Esophagus muscularis mucosa (tissue), 4 donors: ENCODE measurements around the gene TRAPPC3. TPM values are rescaled to one million over a fixed set of nuclear protein-coding genes. Genes with fewer than 3 reads are reported as not detected.

Experiments
- DNase-seq: peaks from one replicate; pipeline ENCODE4 v3.0.0-alpha.2; 2017; ENCODE audit errors: extremely low spot score
- H3K27ac ChIP-seq, 4 donors: fragments of 200-600 bp; sonication (generic); replicated peaks in 1 of 4; 1 replicate in 3 of 4; 2 replicates in 1 of 4; pipeline ENCODE4 v1.5.1; 2016 to 2019; ENCODE audit warnings: mild to moderate bottlenecking in 1 of 4
- H3K27me3 ChIP-seq, 4 donors: fragments of 200-600 bp; sonication (generic); one replicate each; pipeline versions ENCODE4 v1.5.1 to v1.6.0; 2016 to 2019
- H3K36me3 ChIP-seq, 4 donors: fragments of 200-600 bp; sonication (generic); one replicate each; pipeline ENCODE4 v1.5.1; 2016 to 2019
- H3K4me1 ChIP-seq, 4 donors: fragments of 200-600 bp; sonication (generic); one replicate each; pipeline ENCODE4 v1.5.1; 2016 to 2019
- H3K4me3 ChIP-seq, 4 donors: fragments of 200-600 bp; sonication (generic); 1 replicate in 2 of 4; 2 replicates in 2 of 4; pipeline ENCODE4 v1.5.1; 2016 to 2019; ENCODE audit warnings: mild to moderate bottlenecking in 4 of 4, moderate library complexity in 1 of 4
- H3K9me3 ChIP-seq, 4 donors: fragments of 200-600 bp; sonication (generic); 1 replicate in 3 of 4; 2 replicates in 1 of 4; pipeline ENCODE4 v1.5.1; 2016 to 2019
- EP300 ChIP-seq: sonication (generic); formaldehyde crosslinking; IDR thresholded peaks from one replicate; pipeline ENCODE4 v1.6.1; 2017; ENCODE audit warnings: antibody characterized with exemption
- POLR2A ChIP-seq: fragments of 450-650 bp; IDR thresholded peaks from one replicate; pipeline ENCODE4 v1.6.1; 2017; ENCODE audit warnings: antibody characterized with exemption, moderate library complexity, mild to moderate bottlenecking, low read depth
- POLR2AphosphoS5 ChIP-seq, 2 donors: sonication (generic); formaldehyde crosslinking; IDR thresholded peaks; one replicate each; pipeline ENCODE4 v1.6.1; 2017; ENCODE audit warnings: antibody characterized with exemption in 2 of 2
- WGBS: methylation state at CpG from one replicate; pipeline ENCODE4 v1.1.5; 2018; 5-methylcytosine and 5-hydroxymethylcytosine counted together
- intact Hi-C: fragments of 100-400 bp; cut with DNase I; formaldehyde crosslinking; loops from one replicate; pipeline ENCODE4 v1.15.1; 2023
- total RNA-seq, 4 donors: library from RNA; depleted of rRNA; stranded (reverse); fragments of >200 nt; gene quantifications; one replicate each; pipeline versions ENCODE4 v1.1.0 to v1.2.1, GENCODE V29; 2016
- TF ChIP-seq, protein P1 (sequence below), 3 experiments: fragments of 200-600 bp in 2 of 3; fragments of 450-650 bp in 1 of 3; sonication (generic) in 2 of 3; IDR thresholded peaks; one replicate each; pipeline ENCODE4 v1.5.1; 2017 to 2019; ENCODE audit warnings: antibody characterized with exemption in 3 of 3, mild to moderate bottlenecking in 2 of 3, moderate library complexity in 1 of 3

TRAPPC3 gene
- total RNA-seq, 4 donors from 2014 or later = 97.9 to 164 (median 122) TPM

DNA sequence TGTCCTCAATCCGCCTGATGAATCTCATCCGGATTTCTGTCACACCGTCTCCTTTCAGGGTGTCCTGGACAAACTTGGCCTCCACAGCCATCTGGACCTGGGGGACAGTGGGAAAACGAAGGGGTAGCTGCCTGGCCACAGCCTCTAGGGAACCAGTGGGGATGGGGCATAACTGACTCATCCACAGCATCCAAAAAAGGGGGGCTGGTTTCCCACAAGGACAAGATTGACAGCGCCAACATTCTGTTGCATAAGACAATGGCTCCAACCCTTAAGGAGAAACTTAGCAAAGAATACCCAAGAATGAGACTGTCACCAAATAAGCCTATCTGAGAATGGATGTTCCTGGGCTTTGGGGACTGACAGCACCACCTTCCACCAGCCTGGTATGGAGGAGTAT is 12.1 kb downstream of the TRAPPC3 start:
- Histone ChIP-seq H3K27me3 (no peaks in the 10 kb centered on the region), H3K27ac (peak overlapping the region; percentile 68 to 83 (median 74)), H3K4me1 (peaks cover 44 to 84% (median 74%) of the 10 kb centered on the region in 4 donors), H3K4me3 (no peak overlapping the region), H3K36me3 (peaks cover 12 to 44% (median 34%) of the 10 kb centered on the region in 4 donors), H3K9me3 (no peaks in the 10 kb centered on the region)
- intact Hi-C loops = loop anchor here (10.0 kb wide), 1 partner anchor 288 kb away; no protein-coding TSS in a partner anchor
- no peak for DNase-seq
- no peak for TF ChIP-seq POLR2A
- TF ChIP-seq, protein P1, sequence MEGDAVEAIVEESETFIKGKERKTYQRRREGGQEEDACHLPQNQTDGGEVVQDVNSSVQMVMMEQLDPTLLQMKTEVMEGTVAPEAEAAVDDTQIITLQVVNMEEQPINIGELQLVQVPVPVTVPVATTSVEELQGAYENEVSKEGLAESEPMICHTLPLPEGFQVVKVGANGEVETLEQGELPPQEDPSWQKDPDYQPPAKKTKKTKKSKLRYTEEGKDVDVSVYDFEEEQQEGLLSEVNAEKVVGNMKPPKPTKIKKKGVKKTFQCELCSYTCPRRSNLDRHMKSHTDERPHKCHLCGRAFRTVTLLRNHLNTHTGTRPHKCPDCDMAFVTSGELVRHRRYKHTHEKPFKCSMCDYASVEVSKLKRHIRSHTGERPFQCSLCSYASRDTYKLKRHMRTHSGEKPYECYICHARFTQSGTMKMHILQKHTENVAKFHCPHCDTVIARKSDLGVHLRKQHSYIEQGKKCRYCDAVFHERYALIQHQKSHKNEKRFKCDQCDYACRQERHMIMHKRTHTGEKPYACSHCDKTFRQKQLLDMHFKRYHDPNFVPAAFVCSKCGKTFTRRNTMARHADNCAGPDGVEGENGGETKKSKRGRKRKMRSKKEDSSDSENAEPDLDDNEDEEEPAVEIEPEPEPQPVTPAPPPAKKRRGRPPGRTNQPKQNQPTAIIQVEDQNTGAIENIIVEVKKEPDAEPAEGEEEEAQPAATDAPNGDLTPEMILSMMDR (IDR thresholded peaks at IDR 0.05) = no peak
- no peak for TF ChIP-seq EP300
- TF ChIP-seq POLR2AphosphoS5 (IDR thresholded peaks at IDR 0.05) = no peak
- 69% methylated on average over 5 of the region's 5 CpGs for WGBS

DNA sequence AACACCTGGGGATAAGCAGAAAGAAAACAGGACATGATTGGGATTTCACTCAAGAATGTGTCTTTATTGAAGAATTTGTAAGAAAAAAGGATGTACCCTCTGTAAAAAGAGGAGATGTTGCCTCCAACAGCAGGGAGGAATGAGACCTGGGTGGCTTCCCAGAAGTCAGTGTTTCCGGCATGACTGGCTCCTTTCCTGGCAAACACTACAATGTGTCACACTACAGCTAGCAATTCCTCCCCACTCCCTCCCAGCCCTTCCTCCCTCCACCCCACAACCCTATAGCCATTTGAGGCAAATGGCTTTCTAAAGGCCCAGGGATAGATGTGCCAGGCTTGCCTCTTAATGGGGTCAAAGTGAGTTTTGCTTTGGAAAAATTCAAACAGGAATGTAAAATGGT is 12.8 kb downstream of the TRAPPC3 start:
- H3K4me1 ChIP-seq = peaks cover 44 to 77% (median 67%) of the 10 kb centered on the region in 4 donors
- WGBS = 36% methylated on average over 1 of the region's 1 CpG
- H3K36me3 ChIP-seq = peaks cover 12 to 44% (median 34%) of the 10 kb centered on the region in 4 donors
- DNase-seq = no peak
- peak overlapping the region; percentile 68 to 83 (median 74) for H3K27ac ChIP-seq
- TF ChIP-seq EP300 (peak; percentile 65), POLR2AphosphoS5 (IDR thresholded peaks at IDR 0.05) (peak; percentile 35 to 48), POLR2A (no peak)
- TF ChIP-seq, protein P1 (IDR thresholded peaks at IDR 0.05) = no peak
- no peak overlapping the region for H3K4me3 ChIP-seq
- intact Hi-C loops = loop anchor here (10.0 kb wide), 1 partner anchor 288 kb away; no protein-coding TSS in a partner anchor
- H3K27me3 ChIP-seq = no peaks in the 10 kb centered on the region
- no peaks in the 10 kb centered on the region for H3K9me3 ChIP-seq

DNA sequence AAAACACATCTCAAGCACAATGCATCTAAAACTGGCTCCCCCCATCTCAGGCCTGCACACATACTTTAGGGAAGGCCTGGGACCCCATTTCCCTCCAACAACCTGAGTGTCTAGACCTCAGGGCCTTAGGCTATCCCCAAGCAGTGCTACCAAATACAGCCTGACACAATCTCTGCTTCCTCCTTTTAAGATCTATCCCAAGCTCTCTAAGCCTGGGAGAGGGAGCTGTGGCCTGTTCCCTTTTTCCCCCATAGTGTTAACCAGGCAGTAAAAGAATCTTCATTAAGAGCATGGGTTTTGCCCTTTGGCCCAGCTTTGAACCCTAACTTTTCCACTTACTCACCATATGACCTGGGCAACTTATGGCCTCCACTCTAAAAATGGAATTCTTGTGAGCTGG is 13.5 kb downstream of the TRAPPC3 start:
- intact Hi-C loops = loop anchor here (2.0 to 10.0 kb wide), 2 partner anchors 37 to 289 kb away; no protein-coding TSS in a partner anchor
- Histone ChIP-seq H3K36me3 (peaks cover 12 to 44% (median 34%) of the 10 kb centered on the region in 4 donors), H3K27me3 (no peaks in the 10 kb centered on the region), H3K4me3 (no peak overlapping the region), H3K4me1 (peaks cover 42 to 69% (median 63%) of the 10 kb centered on the region in 4 donors), H3K27ac (peak overlapping the region; percentile 68 to 83 (median 74)), H3K9me3 (no peaks in the 10 kb centered on the region)
- TF ChIP-seq POLR2AphosphoS5 (IDR thresholded peaks at IDR 0.05) (no peak), POLR2A (no peak), EP300 (no peak)
- TF ChIP-seq, protein P1 (IDR thresholded peaks at IDR 0.05) = no peak
- DNase-seq = no peak

DNA sequence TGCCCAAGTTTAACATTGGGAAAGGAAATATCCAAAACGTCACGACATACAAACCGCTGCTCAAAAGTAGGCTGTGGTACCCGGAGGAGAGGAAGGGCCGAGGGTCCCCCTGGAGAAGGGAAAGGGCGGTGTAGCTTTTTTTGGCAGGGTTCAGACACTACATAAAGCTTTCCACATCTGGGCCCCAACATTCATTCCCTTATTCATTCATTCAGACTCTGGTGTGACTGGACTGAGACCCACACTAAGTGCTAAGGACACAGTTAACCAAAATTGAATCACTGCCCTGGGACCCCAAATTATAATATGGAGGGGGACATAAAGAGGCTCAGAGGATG is 14.0 kb downstream of the TRAPPC3 start:
- H3K4me3 ChIP-seq = no peak overlapping the region
- WGBS = 67% methylated on average over 6 of the region's 6 CpGs
- peaks cover 38 to 64% (median 58%) of the 10 kb centered on the region in 4 donors for H3K4me1 ChIP-seq
- peak overlapping the region; percentile 68 to 83 (median 74) for H3K27ac ChIP-seq
- no peak for TF ChIP-seq POLR2AphosphoS5 (IDR thresholded peaks at IDR 0.05)
- no peak for TF ChIP-seq EP300
- TF ChIP-seq POLR2A = no peak
- TF ChIP-seq, protein P1 (IDR thresholded peaks at IDR 0.05) = no peak
- intact Hi-C loops = loop anchor here (2.0 to 10.0 kb wide), 2 partner anchors 36 to 290 kb away; no protein-coding TSS in a partner anchor
- no peaks in the 10 kb centered on the region for H3K27me3 ChIP-seq
- H3K36me3 ChIP-seq = peaks cover 12 to 43% (median 34%) of the 10 kb centered on the region in 4 donors
- DNase-seq = no peak
- H3K9me3 ChIP-seq = no peaks in the 10 kb centered on the region
